Prostate gland (tissue), 2 donors: ENCODE results near the gene UBE2E2.

Source experiments
- CTCF ChIP-seq, 4 experiments: fragments of 200-600 bp in 2 of 4; fragments of 450-650 bp in 2 of 4; sonication (generic) in 2 of 4; IDR thresholded peaks; 1 replicate in 3 of 4; 2 replicates in 1 of 4; pipeline ENCODE4 v1.5.1; 2016 to 2019; ENCODE audit warnings: antibody characterized with exemption in 4 of 4, mild to moderate bottlenecking in 2 of 4, moderate library complexity in 2 of 4
- POLR2A ChIP-seq: fragments of 450-650 bp; IDR thresholded peaks from one replicate; pipeline ENCODE4 v1.6.1; 2016; ENCODE audit warnings: antibody characterized with exemption, mild to moderate bottlenecking

DNA sequence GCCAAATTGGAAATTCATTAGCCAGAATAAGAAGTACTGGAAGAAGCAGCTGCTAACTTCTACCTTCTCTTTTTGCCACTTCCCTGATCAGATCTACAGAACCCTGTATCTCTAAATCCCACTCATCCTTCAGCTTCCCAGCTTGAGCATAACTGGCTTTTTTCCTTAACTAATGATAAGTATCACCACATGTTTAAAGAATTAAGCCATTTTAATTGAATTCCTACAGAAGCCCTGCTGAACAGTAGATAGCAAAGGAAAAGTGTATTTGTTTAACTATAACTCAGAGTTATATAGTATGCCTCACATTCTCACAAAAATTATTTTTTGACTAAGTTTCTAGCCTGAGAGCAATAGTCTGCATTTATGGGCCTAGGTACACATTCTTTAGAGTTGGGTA lies 262.4 kb downstream of the UBE2E2 start:
- TF ChIP-seq CTCF (IDR thresholded peaks at IDR 0.05) (no peak), POLR2A (no peak)
